ENCODE results near the gene RTKN2.

RTKN2 gene

DNA sequence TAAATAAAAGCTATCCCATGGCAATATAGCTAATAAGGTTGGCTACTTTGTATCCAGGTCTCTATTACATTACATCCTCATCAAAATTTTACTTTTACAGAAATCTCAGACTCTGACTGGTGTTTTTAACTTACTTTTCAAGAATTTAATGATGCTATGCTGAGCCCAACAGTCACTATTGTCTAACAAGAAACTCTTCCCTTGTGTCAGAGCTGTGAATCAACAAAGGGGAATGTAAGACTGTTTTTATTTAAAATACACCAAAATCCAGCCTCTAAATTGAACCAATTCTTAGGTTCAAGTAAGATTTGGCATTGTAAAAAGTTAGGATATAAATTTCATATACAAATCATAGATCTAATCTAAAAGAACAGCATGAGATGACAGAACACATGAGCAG, 7.0 kb downstream of the RTKN2 start:
- no peaks in the 10 kb centered on the region for H3K9me3 ChIP-seq (ENCODE audit: control insufficient read depth, insufficient read depth, low read length)
- no peak overlapping the region for H3K4me3 ChIP-seq (ENCODE audit: low read length)
- no peaks in the 10 kb centered on the region for H3K4me1 ChIP-seq (ENCODE audit: control insufficient read depth, insufficient read depth, low read length)
- DNase-seq (ENCODE audit: low read depth, low spot score), result no peak
- no peaks in the 10 kb centered on the region for H3K36me3 ChIP-seq (ENCODE audit: control insufficient read depth, insufficient read depth, low read length)
- no peak overlapping the region for H3K27ac ChIP-seq (ENCODE audit: low read length)
- H3K27me3 ChIP-seq (ENCODE audit: control insufficient read depth, insufficient read depth, low read length), result no peaks in the 10 kb centered on the region; the same call in 1 of the 2 replicates

DNA sequence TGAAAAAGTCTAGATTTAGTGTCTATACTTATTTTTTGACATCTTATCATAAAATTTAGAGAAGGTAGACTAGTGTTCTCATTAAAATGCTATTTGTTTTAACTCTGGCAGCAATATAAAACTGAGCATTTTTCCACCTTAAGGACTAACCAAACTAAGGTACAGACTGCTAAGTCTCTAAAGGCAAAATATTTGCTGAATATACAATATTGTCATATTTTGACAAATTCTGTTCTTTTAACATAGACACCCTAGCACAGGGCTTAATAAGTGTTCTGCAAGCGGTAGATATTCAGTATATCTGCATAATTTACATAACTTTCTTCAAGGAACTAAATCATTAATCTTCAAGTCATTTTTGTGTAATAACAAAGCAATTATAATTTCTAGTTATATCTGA, 8.6 kb downstream of the RTKN2 start:
- no peaks in the 10 kb centered on the region for H3K4me1 ChIP-seq (ENCODE audit: control insufficient read depth, insufficient read depth, low read length)
- no peaks in the 10 kb centered on the region for H3K9me3 ChIP-seq (ENCODE audit: control insufficient read depth, insufficient read depth, low read length)
- H3K27me3 ChIP-seq (ENCODE audit: control insufficient read depth, insufficient read depth, low read length), result no peaks in the 10 kb centered on the region
- H3K36me3 ChIP-seq (ENCODE audit: control insufficient read depth, insufficient read depth, low read length), result no peaks in the 10 kb centered on the region
- no peak overlapping the region for H3K4me3 ChIP-seq (ENCODE audit: low read length)
- no peak overlapping the region for H3K27ac ChIP-seq (ENCODE audit: low read length)
- DNase-seq (ENCODE audit: low read depth, low spot score), result no peak
- WGBS (ENCODE audit: insufficient coverage, insufficient read length), result no CpG with 5 or more reads among the region's 1 CpG

DNA sequence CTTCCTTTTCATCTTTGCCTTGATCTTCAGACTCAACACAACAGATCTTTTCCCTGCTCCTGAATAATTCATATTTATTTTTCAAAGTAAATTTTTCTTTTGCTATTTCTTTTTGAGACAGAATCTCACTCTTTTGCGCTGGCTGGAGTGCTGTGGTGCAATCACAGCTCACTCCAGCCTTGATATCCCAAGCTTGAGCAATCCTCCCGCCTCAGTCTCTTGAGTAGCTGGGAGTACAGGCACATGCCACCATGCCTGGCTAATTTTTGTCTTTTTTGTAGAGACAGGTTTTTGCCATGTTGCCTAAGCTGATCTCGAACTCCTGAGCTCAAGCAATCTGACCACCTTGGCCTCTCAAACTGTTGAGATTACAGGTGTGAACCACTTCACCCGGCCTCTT, 9.2 kb downstream of the RTKN2 start:
- Histone ChIP-seq H3K27me3 (ENCODE audit: control insufficient read depth, insufficient read depth, low read length) (no peaks in the 10 kb centered on the region), H3K9me3 (ENCODE audit: control insufficient read depth, insufficient read depth, low read length) (no peaks in the 10 kb centered on the region), H3K4me3 (ENCODE audit: low read length) (no peak overlapping the region), H3K36me3 (ENCODE audit: control insufficient read depth, insufficient read depth, low read length) (no peaks in the 10 kb centered on the region), H3K4me1 (ENCODE audit: control insufficient read depth, insufficient read depth, low read length) (no peaks in the 10 kb centered on the region), H3K27ac (ENCODE audit: low read length) (no peak overlapping the region)
- DNase-seq (ENCODE audit: low read depth, low spot score), result no peak
- no CpG with 5 or more reads among the region's 4 CpGs for WGBS (ENCODE audit: insufficient coverage, insufficient read length)

DNA sequence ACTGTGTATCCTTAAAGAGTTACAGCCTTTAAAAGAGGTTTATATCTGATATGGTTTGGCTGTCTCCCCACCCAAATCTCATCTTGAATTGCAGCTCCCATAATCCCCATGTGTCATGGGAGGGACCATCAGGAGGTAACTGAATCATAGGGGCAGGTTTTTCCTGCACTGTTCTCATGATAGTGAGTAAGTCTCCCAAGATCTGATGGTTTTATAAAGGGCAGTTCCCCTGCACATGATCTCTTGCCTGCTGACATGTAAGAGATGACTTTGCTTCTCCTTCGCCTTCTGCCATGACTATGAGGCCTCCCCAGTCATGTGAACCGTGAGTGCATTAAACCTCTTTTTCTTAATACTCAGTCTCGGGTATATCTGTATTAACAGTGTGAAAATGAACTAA, 9.7 kb downstream of the RTKN2 start:
- WGBS (ENCODE audit: insufficient coverage, insufficient read length), result no CpG with 5 or more reads among the region's 3 CpGs
- Histone ChIP-seq H3K9me3 (ENCODE audit: control insufficient read depth, insufficient read depth, low read length) (no peaks in the 10 kb centered on the region), H3K4me1 (ENCODE audit: control insufficient read depth, insufficient read depth, low read length) (no peaks in the 10 kb centered on the region), H3K27me3 (ENCODE audit: control insufficient read depth, insufficient read depth, low read length) (no peaks in the 10 kb centered on the region), H3K4me3 (ENCODE audit: low read length) (no peak overlapping the region), H3K27ac (ENCODE audit: low read length) (no peak overlapping the region), H3K36me3 (ENCODE audit: control insufficient read depth, insufficient read depth, low read length) (no peaks in the 10 kb centered on the region)
- DNase-seq (ENCODE audit: low read depth, low spot score), result no peak

DNA sequence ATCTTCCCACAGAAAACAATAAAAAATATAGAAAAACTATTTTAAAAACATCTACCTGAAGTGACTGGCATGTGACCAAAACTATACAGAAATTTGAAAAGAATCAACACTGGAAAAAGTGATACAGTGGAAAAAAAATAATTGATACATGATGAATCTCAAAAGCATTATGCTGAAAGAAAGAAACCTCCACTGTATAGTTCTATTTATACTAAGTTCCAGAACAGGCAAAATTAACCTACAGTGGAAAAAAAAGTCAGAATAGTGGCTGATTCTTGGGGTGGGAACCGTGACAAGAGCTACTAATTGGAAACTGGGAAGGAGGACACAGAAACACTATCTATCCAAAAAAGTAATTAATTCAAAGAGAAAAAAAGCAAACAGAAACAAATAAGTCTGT, 14.9 kb downstream of the RTKN2 start:
- H3K27me3 ChIP-seq (ENCODE audit: control insufficient read depth, insufficient read depth, low read length), result no peaks in the 10 kb centered on the region
- H3K27ac ChIP-seq (ENCODE audit: low read length), result no peak overlapping the region
- no peaks in the 10 kb centered on the region for H3K9me3 ChIP-seq (ENCODE audit: control insufficient read depth, insufficient read depth, low read length)
- no peaks in the 10 kb centered on the region for H3K36me3 ChIP-seq (ENCODE audit: control insufficient read depth, insufficient read depth, low read length)
- DNase-seq (ENCODE audit: low read depth, low spot score), result no peak
- H3K4me3 ChIP-seq (ENCODE audit: low read length), result no peak overlapping the region
- WGBS (ENCODE audit: insufficient coverage, insufficient read length), result no CpG with 5 or more reads among the region's 1 CpG
- H3K4me1 ChIP-seq (ENCODE audit: control insufficient read depth, insufficient read depth, low read length), result no peaks in the 10 kb centered on the region

DNA sequence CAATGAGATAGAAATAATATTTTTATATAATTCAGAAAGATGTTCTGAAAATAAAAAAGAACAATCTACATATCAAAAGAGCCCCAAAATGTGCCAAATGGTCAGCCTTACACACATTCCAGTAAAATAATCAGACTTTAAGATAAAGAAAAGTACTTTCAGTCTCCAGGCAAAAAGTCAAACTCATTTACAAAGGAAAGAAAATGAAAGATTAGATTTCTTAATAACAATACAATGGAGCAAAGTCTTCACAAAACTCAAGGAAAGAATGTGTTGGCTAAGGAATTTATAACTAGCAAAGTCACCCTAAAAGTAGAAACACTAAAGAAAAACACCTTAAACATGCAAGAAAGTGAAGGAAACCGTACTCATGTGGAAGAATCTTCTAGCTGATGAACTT, 16.6 kb downstream of the RTKN2 start:
- H3K4me1 ChIP-seq (ENCODE audit: control insufficient read depth, insufficient read depth, low read length), result no peaks in the 10 kb centered on the region
- WGBS (ENCODE audit: insufficient coverage, insufficient read length), result no CpG with 5 or more reads among the region's 1 CpG

DNA sequence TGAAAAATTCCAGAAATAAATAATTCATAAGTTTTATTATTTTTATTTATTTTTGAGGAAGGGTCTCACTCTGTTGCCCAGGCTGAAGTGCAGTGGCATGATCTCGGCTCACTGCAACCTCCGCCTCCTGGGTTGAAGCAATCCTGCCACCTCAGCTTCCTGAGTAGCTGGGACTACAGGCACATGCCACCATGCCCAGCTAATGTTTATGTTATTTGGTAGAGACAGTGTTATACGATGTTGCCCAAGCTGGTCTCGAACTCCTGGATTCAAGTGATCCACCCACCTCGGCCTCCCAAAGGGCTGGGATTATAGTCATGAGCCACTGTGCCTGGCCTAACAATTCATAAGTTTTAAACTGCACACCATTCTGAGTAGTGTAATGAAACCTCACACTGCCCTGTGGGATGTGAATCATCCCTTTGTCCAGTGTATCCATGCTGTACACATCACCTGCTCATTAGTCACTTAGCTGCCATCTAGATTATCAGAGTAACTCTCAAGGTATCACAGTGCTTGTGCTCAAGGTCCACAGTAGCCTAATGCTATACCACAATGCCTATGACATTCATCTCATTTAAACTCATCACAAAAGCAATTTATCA, 17.9 kb downstream of the RTKN2 start:
- WGBS (ENCODE audit: insufficient coverage, insufficient read length), result no CpG with 5 or more reads among the region's 5 CpGs
- Histone ChIP-seq H3K9me3 (ENCODE audit: control insufficient read depth, insufficient read depth, low read length) (no peaks in the 10 kb centered on the region), H3K27ac (ENCODE audit: low read length) (no peak overlapping the region), H3K36me3 (ENCODE audit: control insufficient read depth, insufficient read depth, low read length) (no peaks in the 10 kb centered on the region), H3K4me3 (ENCODE audit: low read length) (no peak overlapping the region), H3K27me3 (ENCODE audit: control insufficient read depth, insufficient read depth, low read length) (no peaks in the 10 kb centered on the region), H3K4me1 (ENCODE audit: control insufficient read depth, insufficient read depth, low read length) (no peaks in the 10 kb centered on the region)
- no peak for DNase-seq (ENCODE audit: low read depth, low spot score)

More for the DNA sequence above, 16.6 kb downstream of the RTKN2 start:
- H3K27me3 ChIP-seq (ENCODE audit: control insufficient read depth, insufficient read depth, low read length), result no peaks in the 10 kb centered on the region
- H3K4me3 ChIP-seq (ENCODE audit: low read length), result no peak overlapping the region
- DNase-seq (ENCODE audit: low read depth, low spot score), result no peak
- no peaks in the 10 kb centered on the region for H3K9me3 ChIP-seq (ENCODE audit: control insufficient read depth, insufficient read depth, low read length)
- H3K36me3 ChIP-seq (ENCODE audit: control insufficient read depth, insufficient read depth, low read length), result no peaks in the 10 kb centered on the region
- H3K27ac ChIP-seq (ENCODE audit: low read length), result no peak overlapping the region

DNA sequence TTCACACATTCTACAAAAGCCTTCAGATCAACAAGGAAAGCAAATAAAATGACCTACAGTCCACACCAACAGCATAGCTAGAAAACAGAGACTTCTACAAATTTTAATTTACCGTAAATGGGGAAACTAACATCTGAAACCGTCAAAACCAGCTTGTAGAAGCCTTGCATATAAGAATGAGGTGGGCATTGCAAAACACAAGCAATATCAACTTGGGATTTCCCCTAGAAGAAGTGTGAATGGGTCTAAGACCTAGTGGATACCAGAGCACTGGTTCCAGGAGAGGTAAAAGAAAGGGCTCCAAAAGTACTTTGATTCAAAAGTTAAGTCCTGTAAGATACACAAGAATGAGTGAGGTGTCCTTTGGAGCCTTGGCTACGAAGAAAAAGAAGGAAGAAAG, 18.7 kb downstream of the RTKN2 start:
- no peak overlapping the region for H3K27ac ChIP-seq (ENCODE audit: low read length)
- WGBS (ENCODE audit: insufficient coverage, insufficient read length), result no CpG with 5 or more reads among the region's 3 CpGs
- no peaks in the 10 kb centered on the region for H3K36me3 ChIP-seq (ENCODE audit: control insufficient read depth, insufficient read depth, low read length)

DNA sequence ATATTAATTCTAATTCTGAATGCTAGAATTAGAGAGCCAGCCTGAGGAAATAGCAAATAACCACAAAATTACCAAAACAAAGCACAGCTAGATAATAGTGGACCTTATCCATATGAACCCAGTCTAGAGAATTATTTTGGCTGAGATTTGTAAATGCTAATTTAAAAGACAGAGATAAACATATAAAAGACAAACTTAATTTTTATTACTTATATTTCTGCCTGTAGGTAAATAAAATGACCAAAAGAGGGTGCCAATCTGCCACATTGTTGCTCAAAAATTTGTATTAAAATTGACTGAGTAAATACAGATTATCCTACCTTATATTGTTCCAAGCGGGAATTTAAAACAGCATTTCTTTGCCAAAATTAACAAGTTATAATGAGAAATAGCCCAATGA, 20.2 kb downstream of the RTKN2 start:
- no peaks in the 10 kb centered on the region for H3K9me3 ChIP-seq (ENCODE audit: control insufficient read depth, insufficient read depth, low read length)
- H3K4me1 ChIP-seq (ENCODE audit: control insufficient read depth, insufficient read depth, low read length), result no peaks in the 10 kb centered on the region
- DNase-seq (ENCODE audit: low read depth, low spot score), result no peak
- H3K4me3 ChIP-seq (ENCODE audit: low read length), result no peak overlapping the region
- H3K36me3 ChIP-seq (ENCODE audit: control insufficient read depth, insufficient read depth, low read length), result no peaks in the 10 kb centered on the region
- H3K27me3 ChIP-seq (ENCODE audit: control insufficient read depth, insufficient read depth, low read length), result no peaks in the 10 kb centered on the region
- no peak overlapping the region for H3K27ac ChIP-seq (ENCODE audit: low read length)
- no CpG with 5 or more reads among the region's 1 CpG for WGBS (ENCODE audit: insufficient coverage, insufficient read length)

More for the DNA sequence above, 18.7 kb downstream of the RTKN2 start:
- no peak overlapping the region for H3K4me3 ChIP-seq (ENCODE audit: low read length)
- no peaks in the 10 kb centered on the region for H3K9me3 ChIP-seq (ENCODE audit: control insufficient read depth, insufficient read depth, low read length)
- H3K4me1 ChIP-seq (ENCODE audit: control insufficient read depth, insufficient read depth, low read length), result no peaks in the 10 kb centered on the region
- H3K27me3 ChIP-seq (ENCODE audit: control insufficient read depth, insufficient read depth, low read length), result no peaks in the 10 kb centered on the region
- no peak for DNase-seq (ENCODE audit: low read depth, low spot score)

DNA sequence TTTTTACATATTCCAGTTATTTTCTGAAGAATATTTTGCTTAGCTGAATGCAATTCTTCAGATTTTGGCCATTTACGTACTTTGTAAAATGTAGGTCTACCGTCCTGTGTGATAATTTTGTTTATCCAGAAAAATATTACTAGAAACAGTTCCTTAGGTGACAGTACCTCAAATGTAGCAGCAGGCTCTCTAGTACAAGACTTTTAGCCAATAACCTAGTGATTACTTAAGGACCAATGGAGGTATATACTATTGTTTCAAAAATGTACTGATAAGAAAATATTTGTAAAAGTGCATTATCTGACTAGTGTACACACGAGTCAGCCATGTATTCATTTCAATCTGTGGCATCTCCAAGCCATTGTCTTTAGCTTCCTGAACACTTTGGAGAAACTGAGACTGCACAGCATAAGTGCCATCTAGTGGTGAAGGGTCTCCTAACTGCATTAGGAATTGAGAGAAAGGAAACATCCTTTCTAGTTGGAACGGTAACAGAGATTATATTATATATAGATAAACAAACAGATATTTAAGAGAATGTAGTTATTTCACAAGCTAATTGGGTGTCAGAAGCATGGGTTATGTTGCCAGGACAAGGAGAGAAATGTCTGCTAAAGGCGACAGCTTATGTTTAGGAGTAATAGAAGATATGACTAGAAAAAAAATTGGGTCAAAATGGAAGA, 23.7 kb downstream of the RTKN2 start:
- Histone ChIP-seq H3K27me3 (ENCODE audit: control insufficient read depth, insufficient read depth, low read length) (no peaks in the 10 kb centered on the region), H3K9me3 (ENCODE audit: control insufficient read depth, insufficient read depth, low read length) (no peaks in the 10 kb centered on the region), H3K4me3 (ENCODE audit: low read length) (no peak overlapping the region), H3K27ac (ENCODE audit: low read length) (no peak overlapping the region), H3K36me3 (ENCODE audit: control insufficient read depth, insufficient read depth, low read length) (no peaks in the 10 kb centered on the region), H3K4me1 (ENCODE audit: control insufficient read depth, insufficient read depth, low read length) (no peaks in the 10 kb centered on the region)
- no CpG with 5 or more reads among the region's 5 CpGs for WGBS (ENCODE audit: insufficient coverage, insufficient read length)
- no peak for DNase-seq (ENCODE audit: low read depth, low spot score)

DNA sequence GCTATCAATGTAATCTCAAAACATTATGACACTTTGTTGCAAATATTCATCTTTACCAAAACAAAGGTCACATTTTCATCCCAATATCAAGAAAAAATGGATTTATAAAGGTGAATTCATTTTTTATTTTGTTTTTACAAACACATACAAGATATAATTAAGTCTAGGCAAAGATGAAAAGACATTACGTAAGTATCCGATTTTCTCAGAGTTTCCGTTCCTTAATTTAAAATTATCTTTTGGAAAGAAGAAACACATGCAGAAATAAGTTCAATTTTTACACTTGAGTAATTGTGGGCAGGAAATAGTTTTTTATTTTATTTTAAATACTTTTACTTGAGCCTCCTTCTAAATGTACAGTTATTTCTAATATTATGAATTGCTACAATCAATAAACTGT, 24.6 kb downstream of the RTKN2 start:
- Histone ChIP-seq H3K27ac (ENCODE audit: low read length) (no peak overlapping the region), H3K4me1 (ENCODE audit: control insufficient read depth, insufficient read depth, low read length) (no peaks in the 10 kb centered on the region), H3K9me3 (ENCODE audit: control insufficient read depth, insufficient read depth, low read length) (no peaks in the 10 kb centered on the region), H3K4me3 (ENCODE audit: low read length) (no peak overlapping the region), H3K27me3 (ENCODE audit: control insufficient read depth, insufficient read depth, low read length) (no peaks in the 10 kb centered on the region), H3K36me3 (ENCODE audit: control insufficient read depth, insufficient read depth, low read length) (no peaks in the 10 kb centered on the region)
- no CpG with 5 or more reads among the region's 3 CpGs for WGBS (ENCODE audit: insufficient coverage, insufficient read length)
- DNase-seq (ENCODE audit: low read depth, low spot score), result no peak
